GM19238 (cell line): Measurements from ENCODE around the gene CELA1.
A peak's percentile ranks its signal among the peaks of the same experiment; 100 is the strongest.
"Not testable (repeated sequence)": the region's sequence is repeated elsewhere in the genome, so short reads cannot be mapped to it uniquely, and the experiment has no call there.

Experiments used
- DNase-seq: peaks from one replicate; pipeline ENCODE4 v3.0.0; 2011; ENCODE audit warnings: low spot score; ENCODE audit not compliant: insufficient read length

Gene CELA1

GRCh38 chr12:51345681-51346080 is 798 bp downstream of the CELA1 start:
- DNase-seq: no peak

- no peak for DNase-seq
These were observed 3.3 kb downstream of the CELA1 start for GRCh38 chr12:51343201-51343600.

GRCh38 chr12:51342416-51342815 is 4.1 kb downstream of the CELA1 start:
- DNase-seq: no peak

GRCh38 chr12:51341251-51342007 is 5.0 kb downstream of the CELA1 start:
- DNase-seq: peak; percentile 60

- no peak for DNase-seq
These were observed 6.7 kb downstream of the CELA1 start for GRCh38 chr12:51339750-51340149.

GRCh38 chr12:51337336-51337735 is 9.1 kb downstream of the CELA1 start:
- not testable (repeated sequence) for DNase-seq

GRCh38 chr12:51335931-51336330 is 10.5 kb downstream of the CELA1 start:
- no peak for DNase-seq

- DNase-seq: no peak
These were observed 11.7 kb downstream of the CELA1 start for GRCh38 chr12:51334764-51335163.

- DNase-seq: no peak
These were observed 12.9 kb downstream of the CELA1 start for GRCh38 chr12:51333536-51333935.

GRCh38 chr12:51330186-51330585 is 16.3 kb downstream of the CELA1 start:
- no peak for DNase-seq

GRCh38 chr12:51329742-51330141 is 16.7 kb downstream of the CELA1 start:
- DNase-seq: no peak

- no peak for DNase-seq
These were observed 17.9 kb downstream of the CELA1 start for GRCh38 chr12:51328587-51328986.

GRCh38 chr12:51326698-51327439 is 19.6 kb downstream of the CELA1 start:
- DNase-seq: peak; percentile 48

GRCh38 chr12:51324953-51325352 is 21.5 kb downstream of the CELA1 start:
- no peak for DNase-seq

GRCh38 chr12:51323966-51324895 is 22.2 kb downstream of the CELA1 start, which contains the start of gene BIN2:
BIN2 (minus strand) TSS chr12:51324174; CDS start chr12:51324102, 72 bp downstream.
- DNase-seq: peak; percentile 81

- no peak for DNase-seq
These were observed 23.0 kb downstream of the CELA1 start for GRCh38 chr12:51323317-51323960.

- no peak for DNase-seq
These were observed 24.0 kb downstream of the CELA1 start for GRCh38 chr12:51322452-51322851.

GRCh38 chr12:51321882-51322281 is 24.6 kb downstream of the CELA1 start:
- DNase-seq: no peak

- no peak for DNase-seq
These were observed 25.7 kb downstream of the CELA1 start for GRCh38 chr12:51320695-51321320.

- no peak for DNase-seq
These were observed 26.2 kb downstream of the CELA1 start for GRCh38 chr12:51320311-51320694.
